Thyroid gland (tissue), 4 donors: ENCODE results near the gene WNT11.

Source experiments
- POLR2A ChIP-seq, 2 donors: fragments of 450-650 bp; IDR thresholded peaks; one replicate each; pipeline ENCODE4 v1.6.1; 2017; ENCODE audit warnings: antibody characterized with exemption in 2 of 2, mild to moderate bottlenecking in 2 of 2, moderate library complexity in 1 of 2
- TF ChIP-seq, protein P1 (sequence below), 6 experiments: fragments of 200-600 bp in 3 of 6; fragments of 450-650 bp in 3 of 6; sonication (generic) in 3 of 6; IDR thresholded peaks; one replicate each; pipeline ENCODE4 v1.5.1; 2016 to 2019; ENCODE audit warnings: antibody characterized with exemption in 6 of 6, mild to moderate bottlenecking in 2 of 6, inconsistent platforms in 1 of 6, moderate library complexity in 1 of 6

GRCh38 chr11:76200006-76200940 lies 6.0 kb downstream of the WNT11 start:
- TF ChIP-seq POLR2A (IDR thresholded peaks at IDR 0.05), result no peak
- TF ChIP-seq, protein P1, sequence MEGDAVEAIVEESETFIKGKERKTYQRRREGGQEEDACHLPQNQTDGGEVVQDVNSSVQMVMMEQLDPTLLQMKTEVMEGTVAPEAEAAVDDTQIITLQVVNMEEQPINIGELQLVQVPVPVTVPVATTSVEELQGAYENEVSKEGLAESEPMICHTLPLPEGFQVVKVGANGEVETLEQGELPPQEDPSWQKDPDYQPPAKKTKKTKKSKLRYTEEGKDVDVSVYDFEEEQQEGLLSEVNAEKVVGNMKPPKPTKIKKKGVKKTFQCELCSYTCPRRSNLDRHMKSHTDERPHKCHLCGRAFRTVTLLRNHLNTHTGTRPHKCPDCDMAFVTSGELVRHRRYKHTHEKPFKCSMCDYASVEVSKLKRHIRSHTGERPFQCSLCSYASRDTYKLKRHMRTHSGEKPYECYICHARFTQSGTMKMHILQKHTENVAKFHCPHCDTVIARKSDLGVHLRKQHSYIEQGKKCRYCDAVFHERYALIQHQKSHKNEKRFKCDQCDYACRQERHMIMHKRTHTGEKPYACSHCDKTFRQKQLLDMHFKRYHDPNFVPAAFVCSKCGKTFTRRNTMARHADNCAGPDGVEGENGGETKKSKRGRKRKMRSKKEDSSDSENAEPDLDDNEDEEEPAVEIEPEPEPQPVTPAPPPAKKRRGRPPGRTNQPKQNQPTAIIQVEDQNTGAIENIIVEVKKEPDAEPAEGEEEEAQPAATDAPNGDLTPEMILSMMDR (IDR thresholded peaks at IDR 0.05), result no peak
